ENCODE data around the gene GGT7. TPM values are rescaled to one million over a fixed set of nuclear protein-coding genes. Genes with fewer than 3 reads are reported as not detected.

GGT7 gene
- total RNA-seq, 1 experiment from 2014 or later = 6.5 TPM

DNA sequence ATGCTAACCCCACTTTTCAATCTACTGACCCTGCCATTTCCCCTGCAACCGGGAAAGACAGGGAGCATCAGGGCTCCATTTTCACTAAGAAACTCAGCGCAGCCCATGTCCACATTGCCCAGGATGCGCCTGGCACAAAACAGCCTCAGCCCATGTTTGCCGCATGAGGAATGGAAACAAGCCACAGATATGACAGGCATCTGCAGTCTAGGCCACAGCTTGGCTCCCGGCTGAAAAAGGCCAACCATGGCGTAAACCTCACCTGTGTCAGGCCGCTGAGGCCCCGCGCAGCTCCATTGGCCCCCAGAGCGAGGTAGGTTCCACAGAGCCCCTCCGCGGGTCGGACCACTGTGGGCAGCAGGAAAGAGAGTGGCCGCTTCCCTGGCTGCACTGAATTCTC is 21.7 kb downstream of the GGT7 start:
- no peak for TF ChIP-seq EZH2 (IDR thresholded peaks at IDR 0.05; ENCODE audit: low read depth)
- no peak for TF ChIP-seq CTCF (conservative IDR thresholded peaks at IDR 0.05)
- no peaks in the 10 kb centered on the region for H3K79me2 ChIP-seq (ENCODE audit: low read depth)
- no peak overlapping the region for H2AFZ ChIP-seq
- H3K4me3 ChIP-seq = no peak overlapping the region
- no peak overlapping the region for H3K4me2 ChIP-seq
- no TSS peak for BruUV-seq (replicated peaks)
- H3F3A ChIP-seq (ENCODE audit: insufficient read depth, low read depth) = no peaks in the 10 kb centered on the region
- intact Hi-C loops (cut with micrococcal nuclease; ENCODE audit: unreplicated experiment) = no loop called here
- H3K9me2 ChIP-seq (ENCODE audit: insufficient read depth) = no peaks in the 10 kb centered on the region
- DNase-seq = no peak
- H3K36me3 ChIP-seq (ENCODE audit: low read depth) = no peaks in the 10 kb centered on the region
- H3K27me3 ChIP-seq (ENCODE audit: insufficient read depth, low read depth) = no peaks in the 10 kb centered on the region
- ChIA-PET POLR2A (ENCODE audit: unreplicated experiment) (no interaction called here), CTCF (interaction anchor here (0.6 kb wide), 1 partner anchor 243 kb away, joined by 8 read pairs; no protein-coding TSS in a partner anchor)
- H3K9me3 ChIP-seq (ENCODE audit: insufficient read depth, low read depth) = no peaks in the 10 kb centered on the region
- H3K4me1 ChIP-seq (replicated peaks; ENCODE audit: insufficient read depth) = no peaks in the 10 kb centered on the region
- H4K20me1 ChIP-seq (ENCODE audit: insufficient read depth) = no peaks in the 10 kb centered on the region
- no peak overlapping the region for H3K27ac ChIP-seq

DNA sequence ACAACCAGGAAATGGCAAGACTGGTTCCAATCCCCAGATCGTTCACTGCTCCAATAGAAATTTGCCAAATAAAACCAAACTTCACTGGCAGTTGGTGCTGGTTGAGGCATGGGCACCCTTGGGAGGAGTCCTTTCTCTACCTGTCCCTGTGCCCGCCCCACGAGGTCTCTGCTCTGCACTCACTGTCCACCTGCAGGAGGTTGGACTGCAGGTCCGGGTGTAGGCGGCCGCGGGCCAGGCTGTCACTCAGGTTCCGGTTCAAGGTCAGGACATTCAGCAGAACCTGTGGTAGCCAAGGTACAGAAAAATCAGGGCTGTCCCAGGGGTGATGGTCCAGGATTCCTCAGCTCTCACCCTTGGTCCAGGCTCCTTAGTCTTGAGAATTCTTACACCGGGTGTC is 22.9 kb downstream of the GGT7 start:
- ChIA-PET CTCF (no interaction called here), POLR2A (ENCODE audit: unreplicated experiment) (no interaction called here)
- Histone ChIP-seq H4K20me1 (ENCODE audit: insufficient read depth) (no peaks in the 10 kb centered on the region), H3K27me3 (ENCODE audit: insufficient read depth, low read depth) (no peaks in the 10 kb centered on the region), H3K9me2 (ENCODE audit: insufficient read depth) (no peaks in the 10 kb centered on the region), H3K79me2 (ENCODE audit: low read depth) (no peaks in the 10 kb centered on the region), H3K27ac (no peak overlapping the region), H3F3A (ENCODE audit: insufficient read depth, low read depth) (no peaks in the 10 kb centered on the region), H3K36me3 (ENCODE audit: low read depth) (no peaks in the 10 kb centered on the region), H3K4me1 (replicated peaks; ENCODE audit: insufficient read depth) (no peaks in the 10 kb centered on the region), H3K4me2 (no peak overlapping the region), H3K4me3 (no peak overlapping the region), H2AFZ (no peak overlapping the region), H3K9me3 (ENCODE audit: insufficient read depth, low read depth) (no peaks in the 10 kb centered on the region)
- TF ChIP-seq EZH2 (IDR thresholded peaks at IDR 0.05; ENCODE audit: low read depth) = no peak
- TF ChIP-seq CTCF (conservative IDR thresholded peaks at IDR 0.05) = no peak
- BruUV-seq (replicated peaks) = no TSS peak
- DNase-seq = no peak
- intact Hi-C loops (cut with micrococcal nuclease; ENCODE audit: unreplicated experiment) = no loop called here

- no TSS peak for BruUV-seq (replicated peaks)
- Histone ChIP-seq H3F3A (ENCODE audit: insufficient read depth, low read depth) (no peaks in the 10 kb centered on the region), H3K27ac (no peak overlapping the region), H3K36me3 (ENCODE audit: low read depth) (no peaks in the 10 kb centered on the region), H3K4me2 (no peak overlapping the region), H3K9me3 (ENCODE audit: insufficient read depth, low read depth) (no peaks in the 10 kb centered on the region), H3K4me1 (replicated peaks; ENCODE audit: insufficient read depth) (no peaks in the 10 kb centered on the region), H3K9me2 (ENCODE audit: insufficient read depth) (no peaks in the 10 kb centered on the region), H3K79me2 (ENCODE audit: low read depth) (no peaks in the 10 kb centered on the region), H4K20me1 (ENCODE audit: insufficient read depth) (no peaks in the 10 kb centered on the region), H2AFZ (no peak overlapping the region), H3K4me3 (no peak overlapping the region), H3K27me3 (ENCODE audit: insufficient read depth, low read depth) (no peaks in the 10 kb centered on the region)
- no peak for DNase-seq
- TF ChIP-seq EZH2 (IDR thresholded peaks at IDR 0.05; ENCODE audit: low read depth) (no peak), CTCF (conservative IDR thresholded peaks at IDR 0.05) (no peak)
- CTCF ChIA-PET = no interaction called here
- intact Hi-C loops (cut with micrococcal nuclease; ENCODE audit: unreplicated experiment) = no loop called here
- POLR2A ChIA-PET (ENCODE audit: unreplicated experiment) = interaction anchor here (0.6 kb wide), 2 partner anchors 161 to 215 kb away, joined by 5 to 9 read pairs; no protein-coding TSS in a partner anchor
Observed at GRCh38 chr20:34848597-34848996, 24.1 kb downstream of the GGT7 start.
